ENCODE results near the gene TBATA. TPM values are rescaled to one million over a fixed set of nuclear protein-coding genes. Genes with fewer than 3 reads are reported as not detected.

TBATA gene
- total RNA-seq, 1 donor from 2014 or later: not detected

DNA sequence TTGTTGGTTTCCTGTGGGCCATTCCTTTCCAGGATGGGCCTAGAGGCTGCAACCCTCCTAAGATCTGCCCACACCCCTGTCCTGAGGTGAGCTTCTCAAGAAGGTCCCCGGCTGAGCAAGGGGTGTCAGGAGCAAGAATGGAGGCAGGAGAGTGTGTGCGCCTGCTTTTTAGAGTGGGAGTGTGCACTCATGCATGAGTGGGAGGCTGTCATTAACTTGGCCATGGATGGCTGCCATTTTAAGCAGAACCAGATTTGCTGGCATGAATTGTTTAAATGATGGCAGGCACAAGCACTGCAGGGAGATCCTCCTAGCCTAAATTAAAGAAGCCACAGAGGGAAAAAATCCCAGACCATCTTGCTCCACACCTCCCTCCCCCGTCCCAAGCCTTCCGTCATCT is 27.6 kb upstream of the TBATA start:
- TF ChIP-seq CTCF (conservative IDR thresholded peaks at IDR 0.05): no peak
- no peaks in the 10 kb centered on the region for H3K9me3 Mint-ChIP-seq
- H3K36me3 Mint-ChIP-seq: peaks cover 7% of the 10 kb centered on the region
- peaks cover 10% of the 10 kb centered on the region for H3K4me1 Mint-ChIP-seq (ENCODE audit: unreplicated experiment)
- DNase-seq (ENCODE audit: extremely low spot score, unreplicated experiment): no peak
- no peaks in the 10 kb centered on the region for H3K27me3 Mint-ChIP-seq
- H3K4me3 Mint-ChIP-seq: no peak overlapping the region
- no peak overlapping the region for H3K27ac Mint-ChIP-seq

GRCh38 chr10:70811881-70812280 is 26.7 kb upstream of the TBATA start:
- Mint-ChIP-seq H3K9me3 (no peaks in the 10 kb centered on the region), H3K27ac (no peak overlapping the region), H3K36me3 (peaks cover 4% of the 10 kb centered on the region), H3K4me3 (no peak overlapping the region), H3K4me1 (ENCODE audit: unreplicated experiment) (peaks cover 5% of the 10 kb centered on the region), H3K27me3 (no peaks in the 10 kb centered on the region)
- DNase-seq (ENCODE audit: extremely low spot score, unreplicated experiment): no peak
- TF ChIP-seq CTCF (conservative IDR thresholded peaks at IDR 0.05): no peak

DNA sequence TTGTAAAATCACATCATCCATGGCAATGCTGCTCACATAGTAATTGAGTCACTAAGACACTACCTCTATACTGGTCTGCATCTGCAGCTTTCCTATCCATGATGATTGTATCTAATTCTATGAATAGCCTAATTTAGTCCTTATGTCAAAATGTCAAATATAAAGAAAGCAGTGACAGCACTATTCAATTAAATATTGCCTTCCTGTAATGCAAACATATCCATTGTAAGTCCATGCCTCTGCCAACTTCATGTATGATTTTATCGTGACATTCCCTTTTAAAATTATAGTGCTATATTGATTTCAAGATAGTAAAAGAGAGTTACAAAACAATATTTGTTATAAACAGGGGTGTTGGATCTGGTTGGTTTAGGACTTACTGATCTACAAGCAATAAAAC is 25.8 kb upstream of the TBATA start:
- Mint-ChIP-seq H3K9me3 (no peaks in the 10 kb centered on the region), H3K27me3 (no peaks in the 10 kb centered on the region), H3K27ac (no peak overlapping the region), H3K4me3 (no peak overlapping the region), H3K36me3 (no peaks in the 10 kb centered on the region), H3K4me1 (ENCODE audit: unreplicated experiment) (no peaks in the 10 kb centered on the region)
- DNase-seq (ENCODE audit: extremely low spot score, unreplicated experiment): no peak
- no peak for TF ChIP-seq CTCF (conservative IDR thresholded peaks at IDR 0.05)

DNA sequence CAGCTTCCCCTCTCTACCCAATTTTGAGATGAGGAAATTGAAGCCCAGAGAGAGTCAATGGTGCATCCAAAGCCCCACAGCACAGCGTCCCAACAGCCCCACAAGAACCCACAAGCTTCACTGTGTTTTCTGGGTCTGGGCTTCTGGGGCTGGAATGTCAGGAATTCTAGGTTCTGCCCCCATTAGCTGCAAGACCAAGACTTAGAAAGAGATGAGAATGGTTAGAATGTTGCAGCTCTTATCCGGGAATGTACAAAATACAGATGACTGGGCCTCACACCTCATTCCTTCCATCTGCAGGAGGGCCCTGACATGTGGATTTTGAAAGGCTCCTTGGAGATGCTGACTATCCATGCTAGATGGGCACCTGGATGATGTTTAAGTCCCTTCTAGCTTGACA is 24.5 kb upstream of the TBATA start:
- no peaks in the 10 kb centered on the region for H3K36me3 Mint-ChIP-seq
- peaks cover 3% of the 10 kb centered on the region for H3K27me3 Mint-ChIP-seq
- H3K4me1 Mint-ChIP-seq (ENCODE audit: unreplicated experiment): no peaks in the 10 kb centered on the region
- no peak overlapping the region for H3K27ac Mint-ChIP-seq
- DNase-seq (ENCODE audit: extremely low spot score, unreplicated experiment): no peak
- H3K4me3 Mint-ChIP-seq: no peak overlapping the region
- TF ChIP-seq CTCF (conservative IDR thresholded peaks at IDR 0.05): no peak
- no peaks in the 10 kb centered on the region for H3K9me3 Mint-ChIP-seq

GRCh38 chr10:70809011-70809611 is 23.9 kb upstream of the TBATA start:
- TF ChIP-seq CTCF (conservative IDR thresholded peaks at IDR 0.05): no peak
- H3K27ac Mint-ChIP-seq: no peak overlapping the region
- peaks cover 7% of the 10 kb centered on the region for H3K27me3 Mint-ChIP-seq

GRCh38 chr10:70807556-70807955 is 22.4 kb upstream of the TBATA start:
- H3K27me3 Mint-ChIP-seq: peaks cover 7% of the 10 kb centered on the region
- no peak overlapping the region for H3K27ac Mint-ChIP-seq
- no peak for TF ChIP-seq CTCF (conservative IDR thresholded peaks at IDR 0.05)
- H3K4me1 Mint-ChIP-seq (ENCODE audit: unreplicated experiment): no peaks in the 10 kb centered on the region
- DNase-seq (ENCODE audit: extremely low spot score, unreplicated experiment): no peak
- no peaks in the 10 kb centered on the region for H3K36me3 Mint-ChIP-seq
- no peak overlapping the region for H3K4me3 Mint-ChIP-seq
- H3K9me3 Mint-ChIP-seq: no peaks in the 10 kb centered on the region

More at GRCh38 chr10:70809011-70809611, 23.9 kb upstream of the TBATA start:
- DNase-seq (ENCODE audit: extremely low spot score, unreplicated experiment): no peak
- Mint-ChIP-seq H3K9me3 (no peaks in the 10 kb centered on the region), H3K4me1 (ENCODE audit: unreplicated experiment) (no peaks in the 10 kb centered on the region), H3K36me3 (no peaks in the 10 kb centered on the region), H3K4me3 (no peak overlapping the region)

Data from type B pancreatic cell (in vitro differentiated cells).